H1 (cell line): Measurements from ENCODE around the gene RNF26. TPM values are rescaled to one million over a fixed set of nuclear protein-coding genes. Genes with fewer than 3 reads are reported as not detected.

Source experiments
- CTCF ChIA-PET: fragments of 300-600 bp; sonication (Branson Sonifier 250); formaldehyde crosslinking; loops from one replicate; lab custom pipeline; 2021; ENCODE audit not compliant: partially characterized antibody; lab: Charles Lee
- POLR2A ChIA-PET: fragments of 300-600 bp; sonication (Branson Sonifier 250); formaldehyde crosslinking; loops from one replicate; lab custom pipeline; 2021; ENCODE audit warnings: inconsistent platforms; ENCODE audit not compliant: partially characterized antibody; lab: Charles Lee
- DNase-seq, 2 experiments: peaks; one replicate each; pipeline versions ENCODE4 v3.0.0 to v3.0.0-alpha.2; 2010 to 2022; ENCODE audit warnings: low spot score in 2 of 2, low read depth in 1 of 2, mixed read lengths in 1 of 2
- FAIRE-seq: peaks from 2 replicates; lab custom pipeline; 2011; peaks lifted over from hg19 to GRCh38; lab: Jason Lieb, UNC
- H2AFZ ChIP-seq: 2 replicates; pipeline ENCODE4 v1.8.1; 2012; ENCODE audit warnings: low read length, inconsistent platforms
- H2AK5ac ChIP-seq: 2 replicates; pipeline ENCODE4 v1.6.1; 2013; ENCODE audit warnings: low read depth, low read length
- H2BK120ac ChIP-seq: replicated peaks from 2 replicates; pipeline ENCODE3; 2013; ENCODE audit warnings: low read depth, low read length, inconsistent platforms
- H2BK12ac ChIP-seq: 2 replicates; pipeline ENCODE4 v1.6.1; 2013; ENCODE audit warnings: low read depth, low read length
- H2BK15ac ChIP-seq: 2 replicates; pipeline ENCODE4 v1.6.1; 2013; ENCODE audit warnings: low read length
- H2BK20ac ChIP-seq: 2 replicates; pipeline ENCODE4 v1.6.1; 2013; ENCODE audit warnings: low read length
- H2BK5ac ChIP-seq: 2 replicates; pipeline ENCODE4 v1.6.1; 2013; ENCODE audit warnings: low read depth, low read length
- H3K14ac ChIP-seq: 2 replicates; pipeline ENCODE4 v1.6.1; 2013; ENCODE audit warnings: inconsistent platforms; ENCODE audit not compliant: insufficient read length
- H3K18ac ChIP-seq: 2 replicates; pipeline ENCODE4 v1.6.1; 2013; ENCODE audit warnings: low read length; ENCODE audit errors: extremely low read depth
- H3K23ac ChIP-seq: 2 replicates; pipeline ENCODE4 v1.6.1; 2013; ENCODE audit warnings: inconsistent platforms; ENCODE audit not compliant: insufficient read length
- H3K23me2 ChIP-seq: 2 replicates; pipeline ENCODE4 v1.6.1; 2013; ENCODE audit warnings: low read depth, low read length
- H3K27ac ChIP-seq: 2 replicates; pipeline ENCODE4 v1.6.1; 2011; ENCODE audit warnings: low read depth, low read length, inconsistent platforms
- H3K27me3 ChIP-seq, 4 experiments: replicated peaks in 1 of 4; 1 replicate in 1 of 4; 2 replicates in 3 of 4; pipeline versions ENCODE4 v1.6.1 to v1.8.1; 2011 to 2013; ENCODE audit warnings: low read length in 3 of 4, mild to moderate bottlenecking in 3 of 4, inconsistent platforms in 2 of 4, mixed read lengths in 2 of 4, moderate library complexity in 1 of 4; ENCODE audit not compliant: control insufficient read depth in 3 of 4, insufficient read depth in 3 of 4; ENCODE audit errors: extremely low read depth in 1 of 4
- H3K36me3 ChIP-seq, 4 experiments: 2 replicates each; pipeline versions ENCODE4 v1.6.1 to v1.8.1; 2011 to 2013; ENCODE audit warnings: mild to moderate bottlenecking in 4 of 4, low read length in 3 of 4, moderate library complexity in 2 of 4, control low read depth in 1 of 4, inconsistent platforms in 1 of 4; ENCODE audit not compliant: insufficient read depth in 4 of 4, control insufficient read depth in 2 of 4
- H3K4ac ChIP-seq: replicated peaks from 2 replicates; pipeline ENCODE3; 2013; ENCODE audit warnings: low read length, low read depth, mixed read lengths, inconsistent platforms; ENCODE audit not compliant: insufficient read length
- H3K4me1 ChIP-seq, 4 experiments: replicated peaks in 1 of 4; 1 replicate in 1 of 4; 2 replicates in 3 of 4; pipeline versions ENCODE4 v1.6.1 to v1.8.1; 2011 to 2013; ENCODE audit warnings: low read length in 3 of 4, inconsistent platforms in 2 of 4, mixed read lengths in 1 of 4; ENCODE audit not compliant: insufficient read depth in 4 of 4, control insufficient read depth in 3 of 4
- H3K4me2 ChIP-seq, 2 experiments: 2 replicates each; pipeline versions ENCODE4 v1.6.1 to v1.8.1; 2011 to 2013; ENCODE audit warnings: low read depth in 2 of 2, low read length in 2 of 2, control low read depth in 1 of 2, inconsistent platforms in 1 of 2, mild to moderate bottlenecking in 1 of 2; ENCODE audit not compliant: insufficient read depth in 1 of 2
- H3K4me3 ChIP-seq, 4 experiments: fragments of 200-600, 300-600 bp in 1 of 4; sonication (generic), shearing (Covaris generic), sonication (Bioruptor Twin) in 1 of 4; 2 replicates each; pipeline versions ENCODE4 v1.5.1 to v1.8.1; 2011 to 2016; ENCODE audit warnings: low read length in 4 of 4, low read depth in 3 of 4, control low read depth in 2 of 4, inconsistent platforms in 2 of 4, mild to moderate bottlenecking in 2 of 4, mixed read lengths in 1 of 4, moderate library complexity in 1 of 4; ENCODE audit not compliant: insufficient read depth in 2 of 4; ENCODE audit errors: extremely low read depth in 1 of 4
- H3K56ac ChIP-seq: replicated peaks from 2 replicates; pipeline ENCODE3; 2013; ENCODE audit warnings: low read depth, mild to moderate bottlenecking, mixed read lengths, low read length, inconsistent platforms; ENCODE audit not compliant: insufficient read length
- H3K79me1 ChIP-seq: 2 replicates; pipeline ENCODE4 v1.6.1; 2013; ENCODE audit warnings: low read depth, low read length, control low read depth
- H3K79me2 ChIP-seq, 2 experiments: 2 replicates each; pipeline versions ENCODE4 v1.6.1 to v1.8.1; 2012 to 2013; ENCODE audit warnings: low read length in 2 of 2, mild to moderate bottlenecking in 2 of 2, inconsistent platforms in 1 of 2; ENCODE audit not compliant: insufficient read depth in 2 of 2, control insufficient read depth in 1 of 2
- H3K9ac ChIP-seq, 4 experiments: replicated peaks in 1 of 4; 1 replicate in 1 of 4; 2 replicates in 3 of 4; pipeline versions ENCODE4 v1.6.1 to v1.8.1; 2011 to 2013; ENCODE audit warnings: low read depth in 3 of 4, low read length in 3 of 4, control low read depth in 2 of 4, mild to moderate bottlenecking in 2 of 4, moderate library complexity in 2 of 4, inconsistent platforms in 1 of 4; ENCODE audit errors: extremely low read depth in 1 of 4
- H3K9me3 ChIP-seq, 2 experiments: 2 replicates each; pipeline versions ENCODE4 v1.6.1 to v1.8.1; 2012 to 2013; ENCODE audit warnings: mild to moderate bottlenecking in 2 of 2, moderate library complexity in 2 of 2, control low read depth in 1 of 2, inconsistent platforms in 1 of 2, low read depth in 1 of 2, low read length in 1 of 2, mixed read lengths in 1 of 2; ENCODE audit not compliant: insufficient read depth in 2 of 2
- H4K20me1 ChIP-seq, 2 experiments: replicated peaks in 1 of 2; 2 replicates each; pipeline versions ENCODE3 to v1.8.1; 2011 to 2013; ENCODE audit warnings: inconsistent platforms in 2 of 2, low read length in 2 of 2, mild to moderate bottlenecking in 1 of 2; ENCODE audit not compliant: insufficient read depth in 2 of 2, control insufficient read depth in 1 of 2
- H4K5ac ChIP-seq: 2 replicates; pipeline ENCODE4 v1.6.1; 2013; ENCODE audit warnings: low read length, low read depth, mixed read lengths, inconsistent platforms; ENCODE audit not compliant: insufficient read length
- H4K8ac ChIP-seq: 2 replicates; pipeline ENCODE4 v1.8.0; 2013; ENCODE audit warnings: mild to moderate bottlenecking, moderate library complexity, low read length, inconsistent platforms; ENCODE audit not compliant: insufficient read depth; ENCODE audit errors: extremely low read depth
- H4K91ac ChIP-seq: replicated peaks from 2 replicates; pipeline ENCODE3; 2013; ENCODE audit warnings: low read length, mixed read lengths, inconsistent platforms; ENCODE audit not compliant: insufficient read length
- SP1 ChIP-seq: IDR thresholded peaks from 2 replicates; pipeline ENCODE4 v1.6.1; 2011; ENCODE audit warnings: low read depth, low read length
- USF2 ChIP-seq: IDR thresholded peaks from 2 replicates; pipeline ENCODE4 v1.6.1; 2011; ENCODE audit warnings: low read length, improper control_type of control experiment
- WGBS, 2 experiments: shearing (Covaris generic) in 1 of 2; methylation state at CpG; one replicate each; pipeline versions ENCODE4 v1.1.6 to v1.1.7; 2013 to 2015; ENCODE audit warnings: low lambda C conversion rate in 2 of 2, mixed read lengths in 2 of 2, inconsistent platforms in 1 of 2, low coverage in 1 of 2, missing lambda C conversion rate in 1 of 2; ENCODE audit not compliant: insufficient replicate concordance in 2 of 2, insufficient coverage in 1 of 2, insufficient read length in 1 of 2; ENCODE audit errors: extremely low coverage in 1 of 2, missing lambda C conversion rate in 1 of 2; 5-methylcytosine and 5-hydroxymethylcytosine counted together
- polyA plus RNA-seq, 7 experiments: library from polyadenylated mRNA; depleted of rRNA in 3 of 7; stranded (reverse) in 5 of 7; unstranded in 2 of 7; fragments of >200 nt in 5 of 7; fragments of 200-250 nt in 2 of 7; gene quantifications; 1 replicate in 5 of 7; 2 replicates in 1 of 7; 4 replicates in 1 of 7; pipeline versions ENCODE4 v1.2.1 to v1.2.3, GENCODE V29; 2011 to 2013; ENCODE audit warnings: missing spikeins in 2 of 7, mixed read lengths in 2 of 7
- total RNA-seq: library from RNA; stranded (reverse); fragmentation: NEBNext Ultra II Directional; extraction: Animal tissue kit (Norgen Biotek cat#: 25700); gene quantifications from 2 replicates; pipeline ENCODE4 v1.2.1, GENCODE V29; 2021

The RNF26 gene
- total and polyA plus RNA-seq, 2 of the 8 experiments (the other 6 are each of a cell fraction or from before 2014, with no cell fraction given): 82.7 to 84.0 TPM

- Histone ChIP-seq H2BK120ac (no peak overlapping the region), H3K23ac (no peak overlapping the region), H3K14ac (no peak overlapping the region), H2AFZ (no peak overlapping the region)
- 75% methylated on average over 13 of the region's 13 CpGs; no CpG with 5 or more reads in 1 of the 2 experiments for WGBS, 2 experiments
- no peak for TF ChIP-seq SP1
- no peak for TF ChIP-seq USF2
- TF ChIP-seq, all 59 proteins: peak for 0
- H3K23me2 ChIP-seq: no peaks in the 10 kb centered on the region
- H4K5ac ChIP-seq: no peak overlapping the region
- H3K56ac ChIP-seq: no peak overlapping the region
- H3K9ac ChIP-seq: no peak overlapping the region
- no peak overlapping the region for H4K91ac ChIP-seq
- no peak overlapping the region for H3K4ac ChIP-seq
- H3K4me2 ChIP-seq: no peak overlapping the region
- H3K4me3 ChIP-seq: no peak overlapping the region
- ChIA-PET POLR2A (interaction anchor here (1.0 to 1.8 kb wide), 4 partner anchors 13 to 196 kb away, joined by 3 to 5 read pairs (median 4); partner anchors contain the start of gene RNF26), CTCF (interaction anchor here (0.6 to 26.3 kb wide), 16 partner anchors 9 to 237 kb away, joined by 3 to 474 read pairs (median 3); partner anchors contain the start of genes C1QTNF5, MFRP and USP2)
- H3K4me1 ChIP-seq: peaks cover 0 to 17% (median 13%) of the 10 kb centered on the region in 4 experiments; a peak in 6 of 7 replicates
- no peak overlapping the region for H3K27ac ChIP-seq
- no peak overlapping the region for H2BK12ac ChIP-seq
- FAIRE-seq (no peak), DNase-seq (no peak)
- H2BK5ac ChIP-seq: no peak overlapping the region
- H2AK5ac ChIP-seq: no peak overlapping the region
- no peak overlapping the region for H2BK15ac ChIP-seq
- H3K18ac ChIP-seq: no peak overlapping the region
- peaks cover 9 to 18% (median 15%) of the 10 kb centered on the region in 4 experiments for H3K27me3 ChIP-seq
- H2BK20ac ChIP-seq: no peak overlapping the region
- H3K9me3 ChIP-seq: no peaks in the 10 kb centered on the region; a peak in 1 of 4 replicates
- no peaks in the 10 kb centered on the region for H3K36me3 ChIP-seq
- no peaks in the 10 kb centered on the region for H3K79me1 ChIP-seq
- H4K8ac ChIP-seq: no peak overlapping the region
- H3K79me2 ChIP-seq: no peaks in the 10 kb centered on the region
- H4K20me1 ChIP-seq: peaks cover 0 to 11% of the 10 kb centered on the region in 2 experiments
Observed at GRCh38 chr11:119369132-119369925, 35.0 kb downstream of the RNF26 start.
